ENCODE measurements around the gene CSGALNACT2.

- no peak for TF ChIP-seq CTCF (IDR thresholded peaks at IDR 0.05; ENCODE audit: borderline replicate concordance, extremely low read depth, low read length, poor library complexity, severe bottlenecking)
- no peak for TF ChIP-seq EZH2 (IDR thresholded peaks at IDR 0.05; ENCODE audit: borderline replicate concordance, low read depth, low read length, severe bottlenecking)
Observed at GRCh38 chr10:43215758-43216455, 77.7 kb downstream of the CSGALNACT2 start.

All from DND-41 (cell line).